HG02885 (cell line): Measurements from ENCODE around the gene MYOM3.
"Not testable (repeated sequence)": the region's sequence is repeated elsewhere in the genome, so short reads cannot be mapped to it uniquely, and the experiment has no call there.

Experiments used
- ATAC-seq: cut with Tn5 transposase; IDR thresholded peaks from one replicate; pipeline ENCODE4 v1.9.1; 2021; ENCODE audit warnings: mild to moderate bottlenecking; ENCODE audit not compliant: unreplicated experiment, poor library complexity

The MYOM3 gene

GRCh38 chr1:24047110-24047477 lies 64.8 kb downstream of the MYOM3 start:
- no peak for ATAC-seq

GRCh38 chr1:24045771-24046170 lies 66.2 kb downstream of the MYOM3 start:
- ATAC-seq = no peak

- ATAC-seq = not testable (repeated sequence)
Observed at GRCh38 chr1:24044672-24045071, 67.3 kb downstream of the MYOM3 start.

- ATAC-seq = no peak
Observed at GRCh38 chr1:24043345-24044032, 68.4 kb downstream of the MYOM3 start.

- no peak for ATAC-seq
Observed at GRCh38 chr1:24042315-24042714, 69.6 kb downstream of the MYOM3 start.

- ATAC-seq = no peak
Observed at GRCh38 chr1:24036088-24036487, 75.8 kb downstream of the MYOM3 start.

GRCh38 chr1:24032981-24033380 lies 79.0 kb downstream of the MYOM3 start:
- ATAC-seq = no peak

- ATAC-seq = not testable (repeated sequence)
Observed at GRCh38 chr1:24030976-24031516, 80.9 kb downstream of the MYOM3 start.

GRCh38 chr1:24027838-24028468 lies 84.0 kb downstream of the MYOM3 start:
- no peak for ATAC-seq

- ATAC-seq = no peak
Observed at GRCh38 chr1:24022581-24023361, 89.2 kb downstream of the MYOM3 start.

GRCh38 chr1:24021403-24022266 lies 90.3 kb downstream of the MYOM3 start:
- no peak for ATAC-seq

GRCh38 chr1:24020470-24020869 lies 91.5 kb downstream of the MYOM3 start:
- no peak for ATAC-seq

GRCh38 chr1:24020025-24020424 lies 91.9 kb downstream of the MYOM3 start:
- no peak for ATAC-seq

GRCh38 chr1:24018611-24019580 lies 93.0 kb downstream of the MYOM3 start:
- no peak for ATAC-seq

- ATAC-seq = no peak
Observed at GRCh38 chr1:24015221-24016210, 96.4 kb downstream of the MYOM3 start.

GRCh38 chr1:24012878-24013277 lies 99.1 kb downstream of the MYOM3 start:
- ATAC-seq = not testable (repeated sequence)

- ATAC-seq = no peak
Observed at GRCh38 chr1:24010650-24011049, 101.3 kb downstream of the MYOM3 start.

GRCh38 chr1:24009406-24009805 lies 102.5 kb downstream of the MYOM3 start:
- no peak for ATAC-seq
